CD4-positive, alpha-beta memory T cell (primary cell): Measurements from ENCODE around the gene PPFIA1. TPM values are rescaled to one million over a fixed set of nuclear protein-coding genes. Genes with fewer than 3 reads are reported as not detected.

ENCODE experiments used
- CTCF ChIA-PET: fragments of 350-600 bp; sonication (Branson Sonifier 250); formaldehyde crosslinking; loops from one replicate; lab custom pipeline; 2021; ENCODE audit warnings: inconsistent platforms; ENCODE audit not compliant: partially characterized antibody; lab: Charles Lee
- POLR2A ChIA-PET: fragments of 350-600 bp; sonication (Branson Sonifier 250); formaldehyde crosslinking; loops from one replicate; lab custom pipeline; 2021; ENCODE audit not compliant: partially characterized antibody; lab: Charles Lee
- DNase-seq, 5 donors: peaks; one replicate each; pipeline versions ENCODE4 v3.0.0 to v3.0.0-alpha.2; 2020 to 2022; ENCODE audit warnings: mixed read lengths in 1 of 5
- H3K27ac ChIP-seq: one replicate; pipeline ENCODE4 v1.7.0; 2013; ENCODE audit warnings: low read depth, low read length
- H3K27me3 ChIP-seq: 2 replicates; pipeline ENCODE4 v1.7.0; 2013; ENCODE audit warnings: mild to moderate bottlenecking, low read length, moderate library complexity; ENCODE audit not compliant: insufficient read depth
- H3K36me3 ChIP-seq: 2 replicates; pipeline ENCODE4 v1.7.0; 2013; ENCODE audit warnings: mild to moderate bottlenecking, low read length, moderate library complexity; ENCODE audit not compliant: insufficient read depth
- H3K4me1 ChIP-seq: 2 replicates; pipeline ENCODE4 v1.7.0; 2013; ENCODE audit warnings: mild to moderate bottlenecking, low read length, moderate library complexity; ENCODE audit not compliant: insufficient read depth
- H3K4me3 ChIP-seq, 2 donors: one replicate each; pipeline ENCODE4 v1.7.0; 2013; ENCODE audit warnings: low read length in 2 of 2, mild to moderate bottlenecking in 1 of 2
- H3K9me3 ChIP-seq, 2 donors: one replicate each; pipeline ENCODE4 v1.7.0; 2013; ENCODE audit warnings: low read length in 2 of 2, control low read depth in 1 of 2; ENCODE audit not compliant: control insufficient read depth in 1 of 2
- H3K27ac Mint-ChIP-seq, 7 donors: one replicate each; pipeline ENCODE4 v1.8.0; 2020 to 2021; ENCODE audit warnings: mixed read lengths in 7 of 7, mild to moderate bottlenecking in 6 of 7, inconsistent platforms in 3 of 7, moderate library complexity in 3 of 7
- H3K27me3 Mint-ChIP-seq, 2 donors: one replicate each; pipeline ENCODE4 v1.8.0; 2020 to 2021; ENCODE audit warnings: mixed read lengths in 2 of 2
- H3K36me3 Mint-ChIP-seq, 2 donors: one replicate each; pipeline ENCODE4 v1.8.0; 2020 to 2021; ENCODE audit warnings: mixed read lengths in 2 of 2, inconsistent platforms in 1 of 2, mild to moderate bottlenecking in 1 of 2
- H3K4me1 Mint-ChIP-seq, 4 donors: one replicate each; pipeline ENCODE4 v1.8.0; 2020 to 2021; ENCODE audit warnings: mixed read lengths in 4 of 4, mild to moderate bottlenecking in 1 of 4
- H3K4me3 Mint-ChIP-seq, 8 donors: one replicate each; pipeline ENCODE4 v1.8.0; 2020 to 2021; ENCODE audit warnings: mixed read lengths in 8 of 8, mild to moderate bottlenecking in 7 of 8, moderate library complexity in 6 of 8, inconsistent platforms in 3 of 8
- H3K9me3 Mint-ChIP-seq, 8 donors: one replicate each; pipeline ENCODE4 v1.8.0; 2020 to 2021; ENCODE audit warnings: mixed read lengths in 8 of 8, mild to moderate bottlenecking in 5 of 8, inconsistent platforms in 3 of 8, moderate library complexity in 1 of 8
- intact Hi-C: fragments of 100-400 bp; cut with micrococcal nuclease; formaldehyde crosslinking; loops from one replicate; pipeline ENCODE4 v1.15.1; 2023
- polyA plus RNA-seq, 2 donors: library from polyadenylated mRNA; unstranded; fragments of 300-500 nt; fragmentation: Illumina TruSeq; gene quantifications; one replicate each; pipeline ENCODE4 v1.2.3, GENCODE V29; 2021
- total RNA-seq, 2 experiments: library from RNA; stranded (reverse); gene quantifications; one replicate each; pipeline ENCODE4 v1.2.3, GENCODE V29; 2021

Gene PPFIA1
- total and polyA plus RNA-seq, 4 experiments from 2014 or later: 4.3 to 54.8 (median 35.8) TPM

GRCh38 chr11:70414341-70415100 lies 144.0 kb downstream of the PPFIA1 start:
- Histone ChIP-seq H3K4me3 (no peak overlapping the region), H3K27me3 (no peaks in the 10 kb centered on the region), H3K4me1 (no peaks in the 10 kb centered on the region), H3K36me3 (no peaks in the 10 kb centered on the region), H3K27ac (no peak overlapping the region), H3K9me3 (no peaks in the 10 kb centered on the region)
- ChIA-PET POLR2A (no interaction called here), CTCF (no interaction called here)
- Mint-ChIP-seq H3K27ac (no peak overlapping the region), H3K4me1 (no peaks in the 10 kb centered on the region), H3K9me3 (no peaks in the 10 kb centered on the region), H3K27me3 (no peaks in the 10 kb centered on the region), H3K36me3 (no peaks in the 10 kb centered on the region), H3K4me3 (no peak overlapping the region)
- intact Hi-C loops: no loop called here
- no peak for DNase-seq

GRCh38 chr11:70415191-70415590 lies 144.7 kb downstream of the PPFIA1 start:
- no peaks in the 10 kb centered on the region for H3K4me1 Mint-ChIP-seq
- intact Hi-C loops: no loop called here

GRCh38 chr11:70415642-70416395 lies 145.3 kb downstream of the PPFIA1 start:
- Histone ChIP-seq H3K4me3 (no peak overlapping the region), H3K9me3 (no peaks in the 10 kb centered on the region), H3K4me1 (no peaks in the 10 kb centered on the region), H3K36me3 (no peaks in the 10 kb centered on the region), H3K27ac (no peak overlapping the region), H3K27me3 (no peaks in the 10 kb centered on the region)
- intact Hi-C loops: no loop called here
- Mint-ChIP-seq H3K27ac (no peak overlapping the region), H3K9me3 (no peaks in the 10 kb centered on the region), H3K36me3 (no peaks in the 10 kb centered on the region), H3K4me3 (no peak overlapping the region), H3K27me3 (no peaks in the 10 kb centered on the region), H3K4me1 (no peaks in the 10 kb centered on the region)
- CTCF ChIA-PET: no interaction called here
- no peak for DNase-seq
- POLR2A ChIA-PET: no interaction called here

More at GRCh38 chr11:70415191-70415590, 144.7 kb downstream of the PPFIA1 start:
- Histone ChIP-seq H3K27ac (no peak overlapping the region), H3K9me3 (no peaks in the 10 kb centered on the region), H3K36me3 (no peaks in the 10 kb centered on the region), H3K4me3 (no peak overlapping the region), H3K27me3 (no peaks in the 10 kb centered on the region), H3K4me1 (no peaks in the 10 kb centered on the region)
- no peak for DNase-seq
- H3K4me3 Mint-ChIP-seq: no peak overlapping the region
- no peaks in the 10 kb centered on the region for H3K27me3 Mint-ChIP-seq
- ChIA-PET POLR2A (no interaction called here), CTCF (no interaction called here)
- no peaks in the 10 kb centered on the region for H3K9me3 Mint-ChIP-seq
- H3K36me3 Mint-ChIP-seq: no peaks in the 10 kb centered on the region
- H3K27ac Mint-ChIP-seq: no peak overlapping the region

GRCh38 chr11:70416881-70417280 lies 146.4 kb downstream of the PPFIA1 start:
- H3K36me3 Mint-ChIP-seq: no peaks in the 10 kb centered on the region
- H3K9me3 Mint-ChIP-seq: no peaks in the 10 kb centered on the region
- H3K4me3 ChIP-seq: no peak overlapping the region
- no peaks in the 10 kb centered on the region for H3K36me3 ChIP-seq
- no peak overlapping the region for H3K4me3 Mint-ChIP-seq
- H3K4me1 Mint-ChIP-seq: no peaks in the 10 kb centered on the region
- H3K9me3 ChIP-seq: no peaks in the 10 kb centered on the region
- no peak for DNase-seq
- intact Hi-C loops: no loop called here
- H3K27me3 ChIP-seq: no peaks in the 10 kb centered on the region
- H3K27me3 Mint-ChIP-seq: no peaks in the 10 kb centered on the region
- H3K4me1 ChIP-seq: no peaks in the 10 kb centered on the region
- no peak overlapping the region for H3K27ac ChIP-seq
- no peak overlapping the region for H3K27ac Mint-ChIP-seq
- ChIA-PET POLR2A (no interaction called here), CTCF (no interaction called here)

- intact Hi-C loops: no loop called here
- ChIA-PET CTCF (no interaction called here), POLR2A (no interaction called here)
- no peaks in the 10 kb centered on the region for H3K27me3 Mint-ChIP-seq
- Histone ChIP-seq H3K36me3 (no peaks in the 10 kb centered on the region), H3K4me3 (no peak overlapping the region), H3K4me1 (no peaks in the 10 kb centered on the region), H3K27ac (no peak overlapping the region), H3K27me3 (no peaks in the 10 kb centered on the region), H3K9me3 (no peaks in the 10 kb centered on the region)
- no peaks in the 10 kb centered on the region for H3K36me3 Mint-ChIP-seq
- H3K4me3 Mint-ChIP-seq: no peak overlapping the region
- no peak overlapping the region for H3K27ac Mint-ChIP-seq
- no peaks in the 10 kb centered on the region for H3K4me1 Mint-ChIP-seq
- no peak for DNase-seq
- H3K9me3 Mint-ChIP-seq: no peaks in the 10 kb centered on the region
Observed at GRCh38 chr11:70418130-70418529, 147.6 kb downstream of the PPFIA1 start.

GRCh38 chr11:70419307-70420007 lies 149.0 kb downstream of the PPFIA1 start:
- Mint-ChIP-seq H3K27ac (no peak overlapping the region), H3K36me3 (no peaks in the 10 kb centered on the region), H3K4me1 (no peaks in the 10 kb centered on the region), H3K27me3 (no peaks in the 10 kb centered on the region), H3K4me3 (no peak overlapping the region), H3K9me3 (no peaks in the 10 kb centered on the region)
- intact Hi-C loops: no loop called here
- Histone ChIP-seq H3K9me3 (no peaks in the 10 kb centered on the region), H3K27me3 (no peaks in the 10 kb centered on the region), H3K36me3 (no peaks in the 10 kb centered on the region), H3K27ac (no peak overlapping the region), H3K4me3 (no peak overlapping the region), H3K4me1 (no peaks in the 10 kb centered on the region)
- CTCF ChIA-PET: no interaction called here
- no peak for DNase-seq
- POLR2A ChIA-PET: no interaction called here

GRCh38 chr11:70420008-70420464 lies 149.5 kb downstream of the PPFIA1 start:
- no peaks in the 10 kb centered on the region for H3K27me3 ChIP-seq
- H3K4me1 ChIP-seq: no peaks in the 10 kb centered on the region
- no peaks in the 10 kb centered on the region for H3K36me3 ChIP-seq
- no peaks in the 10 kb centered on the region for H3K9me3 ChIP-seq
- ChIA-PET POLR2A (no interaction called here), CTCF (no interaction called here)
- Mint-ChIP-seq H3K4me1 (no peaks in the 10 kb centered on the region), H3K27me3 (no peaks in the 10 kb centered on the region), H3K27ac (no peak overlapping the region), H3K36me3 (no peaks in the 10 kb centered on the region), H3K4me3 (no peak overlapping the region), H3K9me3 (no peaks in the 10 kb centered on the region)
- DNase-seq: no peak
- no peak overlapping the region for H3K4me3 ChIP-seq
- intact Hi-C loops: no loop called here
- no peak overlapping the region for H3K27ac ChIP-seq
